Measurements from ENCODE around the gene PRG2. TPM values are rescaled to one million over a fixed set of nuclear protein-coding genes. Genes with fewer than 3 reads are reported as not detected.

PRG2 gene
- total RNA-seq, 2 experiments from 2014 or later: 0.33 to 0.68 TPM

DNA sequence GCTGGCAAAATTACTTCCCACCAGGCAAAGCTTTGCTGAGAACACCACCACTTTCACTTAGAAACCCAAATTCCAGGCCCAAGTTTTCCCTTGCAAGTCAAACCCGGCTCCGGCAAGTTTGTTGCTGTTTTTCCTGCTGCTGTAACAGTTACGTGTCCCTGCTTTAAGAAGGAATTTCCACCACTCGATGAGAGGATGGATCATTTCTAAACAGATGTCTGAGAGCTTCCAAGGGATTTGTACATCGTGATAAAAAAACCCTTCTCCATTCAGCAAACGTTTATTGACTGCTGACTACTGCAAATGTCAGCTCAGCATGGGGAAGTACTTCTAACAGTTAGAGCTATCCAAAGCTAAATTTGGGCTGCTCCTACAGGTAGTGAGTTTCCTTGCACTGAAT lies 32.6 kb downstream of the PRG2 start:
- CTCF ChIA-PET: interaction anchor here (0.7 kb wide), 1 partner anchor 10 kb away, joined by 3 read pairs; no protein-coding TSS in a partner anchor
- Mint-ChIP-seq H3K4me1 (no peaks in the 10 kb centered on the region), H3K9me3 (peaks cover 2% of the 10 kb centered on the region), H3K27me3 (peaks cover 20% of the 10 kb centered on the region), H3K4me3 (no peak overlapping the region), H3K27ac (no peak overlapping the region), H3K36me3 (ENCODE audit: low read depth) (no peaks in the 10 kb centered on the region)
- POLR2A ChIA-PET: interaction anchor here (1.0 kb wide), 1 partner anchor 42 kb away, joined by 3 read pairs; no protein-coding TSS in a partner anchor
- no peak for DNase-seq

DNA sequence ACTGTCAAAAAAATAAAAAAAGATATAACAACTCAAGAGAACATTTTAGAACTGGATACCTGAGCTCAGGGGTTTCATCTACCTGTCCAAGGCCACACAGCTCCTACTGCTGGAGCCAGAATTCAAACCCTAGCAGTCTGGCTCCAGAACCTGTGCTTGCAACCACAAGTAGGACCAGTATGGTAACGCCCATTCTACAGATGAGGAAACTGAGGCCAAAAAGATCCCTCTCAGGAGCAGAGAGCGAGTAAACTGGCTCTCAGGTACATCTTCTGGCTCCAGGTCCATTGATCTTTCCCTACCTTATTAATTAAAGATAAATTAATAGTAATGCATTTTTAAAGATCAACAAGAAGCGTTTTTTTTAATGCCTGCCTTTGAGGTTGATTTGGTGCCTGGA lies 33.1 kb downstream of the PRG2 start:
- ChIA-PET POLR2A (no interaction called here), CTCF (interaction anchor here (2.1 kb wide), 1 partner anchor 11 kb away, joined by 8 read pairs; no protein-coding TSS in a partner anchor)
- H3K27me3 Mint-ChIP-seq: peaks cover 20% of the 10 kb centered on the region
- H3K36me3 Mint-ChIP-seq (ENCODE audit: low read depth): no peaks in the 10 kb centered on the region
- no peaks in the 10 kb centered on the region for H3K4me1 Mint-ChIP-seq
- no peak overlapping the region for H3K4me3 Mint-ChIP-seq
- H3K9me3 Mint-ChIP-seq: peaks cover 2% of the 10 kb centered on the region
- no peak for DNase-seq
- no peak overlapping the region for H3K27ac Mint-ChIP-seq

GRCh38 chr11:57356268-57356667 lies 34.2 kb downstream of the PRG2 start:
- H3K4me3 Mint-ChIP-seq: no peak overlapping the region
- CTCF ChIA-PET: interaction anchor here (1.5 to 2.1 kb wide), 2 partner anchors 10 to 137 kb away, joined by 6 to 8 read pairs; no protein-coding TSS in a partner anchor
- DNase-seq: no peak

DNA sequence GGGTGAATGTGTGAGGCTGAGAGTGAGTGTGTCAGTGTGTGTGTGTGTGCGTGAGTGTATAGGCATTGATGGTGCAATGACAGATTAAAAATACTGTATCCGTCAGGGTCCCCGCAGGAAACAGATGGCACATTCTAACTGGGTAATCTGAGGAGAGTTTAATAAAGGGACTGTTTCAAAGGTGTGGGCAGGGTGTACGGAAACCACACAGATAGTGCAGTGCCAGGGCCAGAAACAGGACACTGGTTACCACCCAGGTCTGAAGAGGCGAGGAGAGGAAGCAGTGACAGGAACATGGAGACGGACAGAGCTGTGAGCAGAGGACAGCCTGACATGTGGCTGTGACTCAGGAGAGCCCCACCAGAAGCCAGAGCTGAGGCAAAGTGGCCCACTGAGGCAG lies 35.8 kb downstream of the PRG2 start:
- no peaks in the 10 kb centered on the region for H3K36me3 Mint-ChIP-seq (ENCODE audit: low read depth)
- H3K27me3 Mint-ChIP-seq: peaks cover 28% of the 10 kb centered on the region
- no peak overlapping the region for H3K4me3 Mint-ChIP-seq
- no peak overlapping the region for H3K27ac Mint-ChIP-seq
- POLR2A ChIA-PET: no interaction called here
- H3K9me3 Mint-ChIP-seq: peaks cover 5% of the 10 kb centered on the region
- peaks cover 2% of the 10 kb centered on the region for H3K4me1 Mint-ChIP-seq
- no peak for DNase-seq
- CTCF ChIA-PET: no interaction called here

More at GRCh38 chr11:57356268-57356667, 34.2 kb downstream of the PRG2 start:
- H3K27me3 Mint-ChIP-seq: peaks cover 24% of the 10 kb centered on the region
- H3K4me1 Mint-ChIP-seq: no peaks in the 10 kb centered on the region
- no peak overlapping the region for H3K27ac Mint-ChIP-seq
- peaks cover 4% of the 10 kb centered on the region for H3K9me3 Mint-ChIP-seq
- POLR2A ChIA-PET: no interaction called here
- H3K36me3 Mint-ChIP-seq (ENCODE audit: low read depth): no peaks in the 10 kb centered on the region

DNA sequence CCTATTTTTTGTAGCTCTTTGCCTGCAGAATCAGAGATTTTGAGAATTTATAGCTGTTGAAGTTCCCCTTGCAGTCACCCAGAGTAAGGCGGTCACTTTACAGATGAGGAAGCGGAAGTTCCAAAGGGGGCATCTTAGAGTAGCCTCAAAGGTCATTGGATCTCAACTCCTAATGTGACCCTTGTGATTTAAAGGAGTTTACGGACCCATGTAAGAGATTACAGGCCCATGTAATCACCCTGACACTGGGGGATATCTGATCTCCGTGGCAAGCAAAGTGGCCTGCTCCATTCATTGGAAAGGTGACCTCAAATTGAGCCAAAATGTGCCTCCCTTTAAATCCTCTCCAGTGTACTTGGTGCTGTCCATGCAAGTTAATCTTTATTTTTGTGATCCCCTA lies 36.6 kb downstream of the PRG2 start:
- H3K27me3 Mint-ChIP-seq: peaks cover 28% of the 10 kb centered on the region
- ChIA-PET POLR2A (no interaction called here), CTCF (interaction anchor here (0.6 kb wide), 1 partner anchor 152 kb away, joined by 3 read pairs; no protein-coding TSS in a partner anchor)
- peaks cover 2% of the 10 kb centered on the region for H3K4me1 Mint-ChIP-seq
- no peaks in the 10 kb centered on the region for H3K36me3 Mint-ChIP-seq (ENCODE audit: low read depth)
- H3K27ac Mint-ChIP-seq: no peak overlapping the region
- no peak for DNase-seq
- H3K4me3 Mint-ChIP-seq: no peak overlapping the region
- peaks cover 5% of the 10 kb centered on the region for H3K9me3 Mint-ChIP-seq

GRCh38 chr11:57353446-57353845 lies 37.0 kb downstream of the PRG2 start:
- no peak overlapping the region for H3K27ac Mint-ChIP-seq
- CTCF ChIA-PET: interaction anchor here (0.6 to 1.3 kb wide), 2 partner anchors 104 to 153 kb away, joined by 3 to 6 read pairs; no protein-coding TSS in a partner anchor
- H3K4me1 Mint-ChIP-seq: peaks cover 2% of the 10 kb centered on the region
- H3K27me3 Mint-ChIP-seq: peaks cover 29% of the 10 kb centered on the region
- POLR2A ChIA-PET: no interaction called here
- DNase-seq: no peak
- peaks cover 5% of the 10 kb centered on the region for H3K9me3 Mint-ChIP-seq
- H3K36me3 Mint-ChIP-seq (ENCODE audit: low read depth): no peaks in the 10 kb centered on the region
- no peak overlapping the region for H3K4me3 Mint-ChIP-seq

DNA sequence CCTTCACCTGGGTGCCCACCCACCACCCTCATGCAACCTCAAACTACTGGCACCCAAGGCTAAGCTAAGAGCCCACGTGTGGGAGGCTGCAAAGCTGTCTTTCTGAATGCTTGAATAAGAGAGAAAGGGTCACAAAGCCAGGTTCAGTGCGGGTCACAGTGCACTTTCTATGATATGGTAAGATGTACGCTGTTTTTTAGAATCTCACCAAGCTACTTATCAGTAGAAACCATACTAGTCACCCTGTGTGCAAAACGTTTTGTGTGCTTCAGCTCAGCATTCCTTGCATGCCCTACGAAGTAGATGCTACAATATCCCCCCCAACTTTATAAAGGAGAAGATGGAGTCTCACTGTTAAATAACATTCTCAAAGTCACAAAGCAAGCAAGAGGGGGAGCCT lies 37.4 kb downstream of the PRG2 start:
- peaks cover 2% of the 10 kb centered on the region for H3K4me1 Mint-ChIP-seq
- H3K27ac Mint-ChIP-seq: no peak overlapping the region
- ChIA-PET CTCF (interaction anchor here (1.3 kb wide), 2 partner anchors 105 to 141 kb away, joined by 5 to 6 read pairs; no protein-coding TSS in a partner anchor), POLR2A (no interaction called here)
- H3K36me3 Mint-ChIP-seq (ENCODE audit: low read depth): no peaks in the 10 kb centered on the region
- H3K27me3 Mint-ChIP-seq: peaks cover 31% of the 10 kb centered on the region
- H3K9me3 Mint-ChIP-seq: peaks cover 5% of the 10 kb centered on the region
- no peak overlapping the region for H3K4me3 Mint-ChIP-seq
- DNase-seq: no peak

- ChIA-PET CTCF (interaction anchor here (0.7 to 1.5 kb wide), 8 partner anchors 18 to 285 kb away, joined by 3 to 5 read pairs (median 4); partner anchors contain the start of gene TNKS1BP1), POLR2A (no interaction called here)
- H3K9me3 Mint-ChIP-seq: peaks cover 5% of the 10 kb centered on the region
- H3K27ac Mint-ChIP-seq: no peak overlapping the region
- no peaks in the 10 kb centered on the region for H3K36me3 Mint-ChIP-seq (ENCODE audit: low read depth)
- H3K4me1 Mint-ChIP-seq: peaks cover 2% of the 10 kb centered on the region
- H3K27me3 Mint-ChIP-seq: peaks cover 18% of the 10 kb centered on the region
- peak; percentile 62 for DNase-seq
- no peak overlapping the region for H3K4me3 Mint-ChIP-seq
Observed at GRCh38 chr11:57349491-57350274, 40.8 kb downstream of the PRG2 start.

- Mint-ChIP-seq H3K4me3 (no peak overlapping the region), H3K9me3 (peaks cover 5% of the 10 kb centered on the region), H3K36me3 (ENCODE audit: low read depth) (no peaks in the 10 kb centered on the region), H3K27me3 (peaks cover 14% of the 10 kb centered on the region), H3K27ac (no peak overlapping the region), H3K4me1 (peaks cover 2% of the 10 kb centered on the region)
- DNase-seq: no peak
- ChIA-PET POLR2A (interaction anchor here (0.9 kb wide), 1 partner anchor 15 kb away, joined by 3 read pairs; no protein-coding TSS in a partner anchor), CTCF (interaction anchor here (0.7 to 1.5 kb wide), 5 partner anchors 14 to 1221 kb away, joined by 3 to 5 read pairs (median 3); no protein-coding TSS in a partner anchor)
Observed at GRCh38 chr11:57348636-57349313, 41.7 kb downstream of the PRG2 start.

DNA sequence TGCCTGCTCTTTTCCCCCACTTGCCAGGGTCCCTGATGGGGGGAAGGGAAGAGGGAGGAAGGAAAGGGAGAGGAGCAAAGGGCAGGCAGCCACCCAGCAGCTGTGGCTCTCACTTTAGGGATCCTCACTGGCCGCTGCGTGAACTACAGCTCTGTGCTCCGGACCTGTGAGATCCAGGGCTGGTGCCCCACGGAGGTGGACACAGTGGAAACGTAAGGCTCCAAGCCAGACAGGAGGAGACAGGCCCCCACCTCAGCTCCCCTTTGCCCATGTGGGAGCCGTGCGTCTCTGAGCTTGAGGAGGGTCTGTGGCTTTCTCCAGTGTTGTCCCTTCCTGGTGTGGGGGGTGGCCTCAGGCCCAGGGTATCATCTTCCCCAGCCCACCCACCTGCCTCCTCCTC lies 42.4 kb downstream of the PRG2 start:
- DNase-seq: no peak
- Mint-ChIP-seq H3K36me3 (ENCODE audit: low read depth) (no peaks in the 10 kb centered on the region), H3K27me3 (peaks cover 10% of the 10 kb centered on the region), H3K4me3 (no peak overlapping the region), H3K4me1 (peaks cover 2% of the 10 kb centered on the region), H3K9me3 (peaks cover 5% of the 10 kb centered on the region), H3K27ac (no peak overlapping the region)
- POLR2A ChIA-PET: interaction anchor here (0.9 kb wide), 1 partner anchor 15 kb away, joined by 3 read pairs; no protein-coding TSS in a partner anchor
- CTCF ChIA-PET: interaction anchor here (0.6 to 1.5 kb wide), 6 partner anchors 9 to 296 kb away, joined by 3 to 4 read pairs (median 4); partner anchors contain the start of gene P2RX3

DNA sequence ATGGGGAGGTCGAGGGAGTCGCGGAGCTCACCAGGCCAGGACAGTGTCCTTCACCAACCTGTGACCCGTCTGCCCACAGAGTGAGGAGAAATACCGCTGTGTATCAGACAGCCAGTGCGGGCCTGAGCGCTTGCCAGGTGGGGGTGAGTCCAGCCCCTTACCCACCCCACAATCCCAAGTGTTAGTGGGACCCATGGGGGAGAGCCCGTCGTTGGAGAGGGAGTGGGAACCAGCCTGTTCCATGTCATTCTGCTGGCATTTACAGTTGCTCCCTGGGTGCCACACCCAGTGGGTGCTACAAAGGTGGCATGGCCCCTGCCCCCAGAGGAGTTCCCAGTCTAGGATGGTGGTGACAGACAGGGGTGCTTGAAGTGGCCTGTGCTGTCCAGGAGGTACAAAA lies 43.1 kb downstream of the PRG2 start:
- CTCF ChIA-PET: interaction anchor here (0.6 to 2.1 kb wide), 6 partner anchors 8 to 297 kb away, joined by 3 to 26 read pairs (median 4); partner anchors contain the start of gene P2RX3
- Mint-ChIP-seq H3K36me3 (ENCODE audit: low read depth) (no peaks in the 10 kb centered on the region), H3K4me3 (no peak overlapping the region), H3K9me3 (peaks cover 5% of the 10 kb centered on the region), H3K4me1 (peaks cover 2% of the 10 kb centered on the region), H3K27me3 (peaks cover 10% of the 10 kb centered on the region), H3K27ac (no peak overlapping the region)
- DNase-seq: no peak
- POLR2A ChIA-PET: no interaction called here

- ChIA-PET CTCF (interaction anchor here (0.7 to 2.1 kb wide), 20 partner anchors 9 to 299 kb away, joined by 3 to 26 read pairs (median 6); partner anchors contain the start of genes SLC43A1, SLC43A3 and SSRP1), POLR2A (interaction anchor here (0.6 to 0.8 kb wide), 2 partner anchors 80 to 396 kb away, joined by 3 read pairs; partner anchors contain the start of gene SELENOH)
- H3K4me1 Mint-ChIP-seq: peaks cover 2% of the 10 kb centered on the region
- H3K27me3 Mint-ChIP-seq: peaks cover 5% of the 10 kb centered on the region
- no peaks in the 10 kb centered on the region for H3K36me3 Mint-ChIP-seq (ENCODE audit: low read depth)
- H3K4me3 Mint-ChIP-seq: no peak overlapping the region
- DNase-seq: peak; percentile 67
- no peaks in the 10 kb centered on the region for H3K9me3 Mint-ChIP-seq
- H3K27ac Mint-ChIP-seq: no peak overlapping the region
Observed at GRCh38 chr11:57345555-57346211, 44.8 kb downstream of the PRG2 start.
